ENCODE measurements around the gene CHRNB1. TPM values are rescaled to one million over a fixed set of nuclear protein-coding genes. Genes with fewer than 3 reads are reported as not detected.

CHRNB1 gene
- total RNA-seq, 4 donors from 2014 or later: 4.0 to 9.1 (median 5.8) TPM

- no peaks in the 10 kb centered on the region for H3K9me3 ChIP-seq
- no peak for DNase-seq
- no peaks in the 10 kb centered on the region for H3K4me1 ChIP-seq
- TF ChIP-seq POLR2A (IDR thresholded peaks at IDR 0.05) (no peak), CTCF (IDR thresholded peaks at IDR 0.05) (no peak)
- no peaks in the 10 kb centered on the region for H3K36me3 ChIP-seq
- no peaks in the 10 kb centered on the region for H3K27me3 ChIP-seq
- H3K27ac ChIP-seq: no peak overlapping the region
- H3K4me3 ChIP-seq: no peak overlapping the region
Observed at GRCh38 chr17:7429722-7430121, 15.1 kb upstream of the CHRNB1 start.

- no peaks in the 10 kb centered on the region for H3K9me3 ChIP-seq
- DNase-seq: no peak
- H3K36me3 ChIP-seq: no peaks in the 10 kb centered on the region
Observed at GRCh38 chr17:7431231-7431630, 13.6 kb upstream of the CHRNB1 start.

GRCh38 chr17:7432296-7432695 is 12.6 kb upstream of the CHRNB1 start:
- H3K27ac ChIP-seq: no peak overlapping the region
- H3K27me3 ChIP-seq: no peaks in the 10 kb centered on the region
- DNase-seq: no peak
- no peaks in the 10 kb centered on the region for H3K9me3 ChIP-seq
- H3K4me1 ChIP-seq: peaks cover under 1 to 17% (median 10%) of the 10 kb centered on the region in 4 donors
- H3K36me3 ChIP-seq: no peaks in the 10 kb centered on the region
- no peak overlapping the region for H3K4me3 ChIP-seq
- no peak for TF ChIP-seq CTCF (IDR thresholded peaks at IDR 0.05)
- TF ChIP-seq POLR2A (IDR thresholded peaks at IDR 0.05): no peak

More at GRCh38 chr17:7431231-7431630, 13.6 kb upstream of the CHRNB1 start:
- no peak overlapping the region for H3K27ac ChIP-seq
- H3K27me3 ChIP-seq: no peaks in the 10 kb centered on the region
- peaks cover 0 to 6% (median 2%) of the 10 kb centered on the region in 4 donors for H3K4me1 ChIP-seq
- no peak for TF ChIP-seq CTCF (IDR thresholded peaks at IDR 0.05)
- no peak overlapping the region for H3K4me3 ChIP-seq

- no peaks in the 10 kb centered on the region for H3K36me3 ChIP-seq
- TF ChIP-seq CTCF (IDR thresholded peaks at IDR 0.05): peak; percentile 9 to 51 (median 25)
- TF ChIP-seq POLR2A (IDR thresholded peaks at IDR 0.05): no peak
- DNase-seq: peak; percentile 60 to 81 (median 77)
Observed at GRCh38 chr17:7435676-7436555, 8.9 kb upstream of the CHRNB1 start.

GRCh38 chr17:7436556-7437368 is 8.1 kb upstream of the CHRNB1 start:
- peak; percentile 65 to 90 (median 89) for DNase-seq
- peak; percentile 32 to 44 for TF ChIP-seq POLR2A (IDR thresholded peaks at IDR 0.05)
- peak; percentile 57 to 99 (median 88) for TF ChIP-seq CTCF (IDR thresholded peaks at IDR 0.05)
- Histone ChIP-seq H3K27ac (peak overlapping the region; percentile 78 to 88 (median 82)), H3K4me3 (peak overlapping the region; percentile 49 to 76 (median 58)), H3K4me1 (peaks cover 8 to 48% (median 30%) of the 10 kb centered on the region in 4 donors), H3K36me3 (no peaks in the 10 kb centered on the region), H3K9me3 (no peaks in the 10 kb centered on the region), H3K27me3 (peaks cover 0 to 19% of the 10 kb centered on the region in 2 donors)

More at GRCh38 chr17:7435676-7436555, 8.9 kb upstream of the CHRNB1 start:
- Histone ChIP-seq H3K4me1 (peaks cover 8 to 47% (median 30%) of the 10 kb centered on the region in 4 donors), H3K27me3 (peaks cover 0 to 19% of the 10 kb centered on the region in 2 donors), H3K9me3 (no peaks in the 10 kb centered on the region), H3K27ac (peak overlapping the region; percentile 78 to 88 (median 82)), H3K4me3 (peak overlapping the region; percentile 49 to 76 (median 58))

All from Peyer's patch (tissue), 4 donors.